Activated T-cell treated with anti-CD3 and anti-CD28 coated beads for 48 hours (primary cell): ENCODE results near the gene SETD2.

Source experiments
- DNase-seq: peaks from one replicate; pipeline ENCODE4 v3.0.0-alpha.2; 2020; ENCODE audit warnings: low read depth

The SETD2 gene

DNA sequence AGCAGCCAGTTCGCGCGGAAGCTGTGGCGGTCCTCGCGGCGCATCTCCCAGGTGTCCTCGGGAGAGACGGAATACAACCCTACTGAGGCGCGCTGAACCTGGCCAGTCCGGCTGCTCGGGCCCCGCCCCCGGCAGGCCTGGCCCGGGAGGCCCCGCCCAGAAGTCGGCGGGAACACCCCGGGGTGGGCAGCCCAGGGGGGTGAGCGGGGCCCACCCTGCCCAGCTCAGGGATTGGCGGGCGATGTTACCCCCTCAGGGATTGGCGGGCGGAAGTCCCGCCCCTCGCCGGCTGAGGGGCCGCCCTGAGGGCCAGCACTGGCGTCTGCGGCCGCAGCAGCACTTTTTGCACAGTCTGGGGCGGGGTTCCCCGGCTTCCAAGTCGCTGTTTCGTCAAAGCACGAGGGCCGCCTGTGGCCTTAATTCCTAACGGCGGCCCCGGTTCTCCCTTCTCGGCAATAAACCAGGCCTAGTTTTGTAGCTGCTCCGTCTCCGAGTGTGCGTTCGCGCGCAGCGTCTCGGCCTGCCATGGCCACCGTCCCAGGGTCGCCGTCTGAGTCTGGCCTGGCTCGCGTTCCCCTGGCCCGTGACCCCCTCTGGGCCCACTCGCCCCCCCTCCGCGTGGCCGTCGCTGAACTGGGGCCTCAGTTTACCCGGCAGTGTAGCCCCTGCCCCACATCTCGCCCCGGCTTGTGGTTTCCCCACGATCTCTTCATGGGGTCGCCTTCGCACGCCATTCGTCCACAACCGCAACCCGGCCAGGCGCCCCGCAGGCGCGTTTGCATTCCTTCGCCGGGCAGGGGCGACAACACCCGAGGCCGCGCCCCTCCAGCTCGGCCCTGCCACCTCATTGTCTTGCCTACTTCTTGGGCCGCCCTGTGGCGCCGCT lies 154.4 kb downstream of the SETD2 start:
- peak; percentile 81 for DNase-seq

DNA sequence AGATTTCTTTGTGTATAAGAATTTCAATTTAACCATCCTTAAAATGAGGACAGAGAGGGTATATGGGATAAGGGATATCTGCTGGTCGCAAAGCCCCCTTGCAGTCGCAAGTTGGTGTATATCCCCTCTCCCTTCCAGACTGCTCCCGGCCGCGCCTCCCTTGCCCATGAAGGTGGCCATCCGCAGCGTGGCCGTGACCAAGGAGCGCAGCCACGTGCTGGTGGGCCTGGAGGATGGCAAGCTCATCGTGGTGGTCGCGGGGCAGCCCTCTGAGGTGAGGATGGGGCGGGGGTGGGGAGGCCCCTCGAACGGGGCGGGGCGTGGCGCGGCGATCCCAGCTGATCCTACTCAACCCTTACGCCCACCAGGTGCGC lies 155.1 kb downstream of the SETD2 start:
- no peak for DNase-seq

DNA sequence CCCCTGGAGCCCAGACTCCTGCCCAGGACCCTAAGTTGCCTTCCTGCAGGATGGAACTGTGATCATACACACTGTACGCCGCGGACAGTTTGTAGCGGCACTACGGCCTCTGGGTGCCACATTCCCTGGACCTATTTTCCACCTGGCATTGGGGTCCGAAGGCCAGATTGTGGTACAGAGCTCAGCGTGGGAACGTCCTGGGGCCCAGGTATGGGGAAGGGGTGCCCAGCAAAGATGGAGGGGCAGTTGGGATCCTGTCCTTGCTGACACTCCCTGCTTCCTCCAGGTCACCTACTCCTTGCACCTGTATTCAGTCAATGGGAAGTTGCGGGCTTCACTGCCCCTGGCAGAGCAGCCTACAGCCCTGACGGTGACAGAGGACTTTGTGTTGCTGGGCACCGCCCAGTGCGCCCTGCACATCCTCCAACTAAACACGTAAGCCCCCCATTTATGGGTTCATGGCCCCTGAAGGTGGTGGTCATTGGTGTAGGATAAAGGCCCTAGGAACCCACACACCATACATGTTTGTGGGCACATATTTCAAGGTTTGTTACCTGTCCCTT lies 155.6 kb downstream of the SETD2 start:
- no peak for DNase-seq

DNA sequence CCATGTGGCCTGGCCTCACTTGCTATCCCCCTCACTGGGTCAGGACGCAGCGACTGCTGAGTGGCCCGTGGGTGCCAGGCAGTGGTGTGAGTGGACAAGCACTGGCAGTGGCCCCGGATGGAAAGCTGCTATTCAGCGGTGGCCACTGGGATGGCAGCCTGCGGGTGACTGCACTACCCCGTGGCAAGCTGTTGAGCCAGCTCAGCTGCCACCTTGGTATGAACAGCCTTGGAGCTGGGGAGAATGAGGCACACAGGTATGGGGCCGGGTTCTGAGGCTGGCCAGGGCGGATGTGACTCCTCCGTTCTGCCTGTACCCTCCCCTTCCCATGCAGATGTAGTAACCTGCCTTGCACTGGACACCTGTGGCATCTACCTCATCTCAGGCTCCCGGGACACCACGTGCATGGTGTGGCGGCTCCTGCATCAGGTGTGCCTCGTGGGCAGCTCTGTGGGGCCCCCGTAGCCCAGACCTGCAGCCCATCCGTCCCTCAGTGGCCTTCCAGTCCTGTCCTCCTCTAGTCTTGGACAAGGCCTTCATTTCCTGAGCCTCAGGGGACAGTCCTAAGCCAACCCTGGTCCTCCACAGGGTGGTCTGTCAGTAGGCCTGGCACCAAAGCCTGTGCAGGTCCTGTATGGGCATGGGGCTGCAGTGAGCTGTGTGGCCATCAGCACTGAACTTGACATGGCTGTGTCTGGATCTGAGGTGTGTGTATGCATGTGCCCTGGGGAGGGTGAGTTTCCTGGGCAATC lies 156.3 kb downstream of the SETD2 start:
- no peak for DNase-seq

DNA sequence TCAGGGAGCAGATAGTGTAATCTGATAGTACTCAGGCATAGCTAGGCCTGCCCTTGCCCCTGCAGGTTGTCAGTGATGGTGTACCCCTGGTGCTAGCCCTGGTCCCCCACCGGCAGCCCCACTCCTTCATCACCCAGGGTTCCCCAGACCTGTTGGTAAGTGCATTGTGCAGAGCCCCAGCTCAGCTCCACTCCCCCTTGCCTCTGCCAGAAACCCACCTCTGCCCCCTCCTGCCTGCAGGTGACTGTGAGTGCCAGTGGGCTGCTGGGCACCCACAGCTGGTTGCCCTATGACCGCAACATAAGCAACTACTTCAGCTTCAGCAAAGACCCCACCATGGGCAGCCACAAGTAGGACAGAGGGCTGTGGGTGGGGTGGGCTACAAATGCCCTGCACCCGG lies 156.9 kb downstream of the SETD2 start:
- DNase-seq: no peak

DNA sequence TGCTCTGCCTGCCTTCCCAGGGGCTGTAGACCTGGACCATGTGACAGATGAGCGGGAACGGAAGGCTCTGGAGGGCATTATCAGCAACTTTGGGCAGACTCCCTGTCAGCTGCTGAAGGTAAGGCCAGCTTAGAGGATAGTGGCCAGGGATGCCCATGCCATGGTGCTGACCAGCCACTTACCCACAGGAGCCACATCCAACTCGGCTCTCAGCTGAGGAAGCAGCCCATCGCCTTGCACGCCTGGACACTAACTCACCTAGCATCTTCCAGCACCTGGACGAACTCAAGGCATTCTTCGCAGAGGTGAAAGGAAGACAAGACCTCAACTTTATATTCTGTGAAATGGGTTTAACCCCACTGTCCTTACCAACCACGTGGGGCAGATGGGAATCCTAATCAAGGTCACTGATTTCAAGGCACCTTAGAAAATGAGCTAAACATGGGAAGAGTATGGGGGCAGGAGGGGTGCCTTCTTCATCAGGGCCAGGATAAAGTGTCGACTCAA lies 157.7 kb downstream of the SETD2 start:
- no peak for DNase-seq

DNA sequence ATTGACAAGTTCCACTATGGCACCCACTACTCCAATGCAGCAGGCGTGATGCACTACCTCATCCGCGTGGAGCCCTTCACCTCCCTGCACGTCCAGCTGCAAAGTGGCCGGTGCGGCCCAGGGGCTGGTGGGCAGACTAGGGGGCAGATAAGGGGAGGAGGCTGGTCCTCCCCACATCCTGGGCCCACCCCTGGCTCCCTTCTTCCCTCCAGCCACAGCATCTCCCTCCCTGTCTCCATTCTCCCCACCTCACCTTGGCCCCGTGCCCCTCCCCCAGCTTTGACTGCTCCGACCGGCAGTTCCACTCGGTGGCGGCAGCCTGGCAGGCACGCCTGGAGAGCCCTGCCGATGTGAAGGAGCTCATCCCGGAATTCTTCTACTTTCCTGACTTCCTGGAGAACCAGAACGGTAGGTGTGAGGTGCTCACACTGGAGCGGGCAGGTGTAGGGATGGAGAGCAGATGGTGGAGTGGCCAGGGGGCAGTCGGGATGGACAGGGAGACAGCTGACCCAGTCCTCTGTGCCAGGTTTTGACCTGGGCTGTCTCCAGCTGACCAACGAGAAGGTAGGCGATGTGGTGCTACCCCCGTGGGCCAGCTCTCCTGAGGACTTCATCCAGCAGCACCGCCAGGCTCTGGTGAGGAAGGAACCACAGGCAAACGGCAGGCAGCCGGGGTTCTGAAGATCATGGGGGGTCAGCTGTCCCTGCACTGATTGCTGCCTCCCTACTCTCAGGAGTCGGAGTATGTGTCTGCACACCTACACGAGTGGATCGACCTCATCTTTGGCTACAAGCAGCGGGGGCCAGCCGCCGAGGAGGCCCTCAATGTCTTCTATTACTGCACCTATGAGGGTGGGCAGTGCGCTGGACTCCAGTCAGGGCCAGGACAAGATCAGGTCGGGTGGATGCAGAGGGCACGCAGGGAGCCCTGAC lies 158.4 kb downstream of the SETD2 start:
- DNase-seq: no peak

DNA sequence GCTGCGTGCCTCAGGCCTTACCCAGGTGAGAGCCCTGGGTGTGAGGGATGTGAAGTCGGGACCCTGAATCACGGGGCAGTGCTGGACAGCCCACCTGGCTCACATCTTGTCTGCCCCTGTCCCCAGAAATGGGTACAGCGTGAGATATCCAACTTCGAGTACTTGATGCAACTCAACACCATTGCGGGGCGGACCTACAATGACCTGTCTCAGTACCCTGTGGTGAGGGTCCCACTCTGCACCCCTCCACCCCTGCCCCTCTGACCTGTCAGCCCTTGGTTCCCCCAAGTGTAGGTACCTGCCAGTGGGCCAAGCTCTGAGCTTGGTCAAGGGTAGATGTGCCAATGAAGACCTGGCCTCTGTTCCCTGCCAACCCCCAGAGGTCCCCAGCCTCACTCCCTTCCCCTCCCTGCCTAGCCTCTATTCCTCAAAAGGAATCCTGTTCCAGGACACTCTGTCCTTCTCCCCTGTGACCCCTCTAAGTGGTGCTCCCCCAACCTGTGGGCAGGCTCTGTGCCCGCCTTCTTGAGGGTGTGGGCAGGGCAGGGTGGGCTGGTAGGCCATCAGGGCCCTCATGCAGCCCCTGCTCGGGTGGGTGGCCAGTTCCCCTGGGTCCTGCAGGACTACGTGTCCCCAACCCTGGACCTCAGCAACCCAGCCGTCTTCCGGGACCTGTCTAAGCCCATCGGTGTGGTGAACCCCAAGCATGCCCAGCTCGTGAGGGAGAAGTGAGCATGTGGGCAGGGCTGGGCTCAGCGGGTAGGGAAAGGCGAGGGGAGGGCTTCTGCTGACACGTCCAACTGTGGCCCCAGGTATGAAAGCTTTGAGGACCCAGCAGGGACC lies 159.3 kb downstream of the SETD2 start:
- no peak for DNase-seq

DNA sequence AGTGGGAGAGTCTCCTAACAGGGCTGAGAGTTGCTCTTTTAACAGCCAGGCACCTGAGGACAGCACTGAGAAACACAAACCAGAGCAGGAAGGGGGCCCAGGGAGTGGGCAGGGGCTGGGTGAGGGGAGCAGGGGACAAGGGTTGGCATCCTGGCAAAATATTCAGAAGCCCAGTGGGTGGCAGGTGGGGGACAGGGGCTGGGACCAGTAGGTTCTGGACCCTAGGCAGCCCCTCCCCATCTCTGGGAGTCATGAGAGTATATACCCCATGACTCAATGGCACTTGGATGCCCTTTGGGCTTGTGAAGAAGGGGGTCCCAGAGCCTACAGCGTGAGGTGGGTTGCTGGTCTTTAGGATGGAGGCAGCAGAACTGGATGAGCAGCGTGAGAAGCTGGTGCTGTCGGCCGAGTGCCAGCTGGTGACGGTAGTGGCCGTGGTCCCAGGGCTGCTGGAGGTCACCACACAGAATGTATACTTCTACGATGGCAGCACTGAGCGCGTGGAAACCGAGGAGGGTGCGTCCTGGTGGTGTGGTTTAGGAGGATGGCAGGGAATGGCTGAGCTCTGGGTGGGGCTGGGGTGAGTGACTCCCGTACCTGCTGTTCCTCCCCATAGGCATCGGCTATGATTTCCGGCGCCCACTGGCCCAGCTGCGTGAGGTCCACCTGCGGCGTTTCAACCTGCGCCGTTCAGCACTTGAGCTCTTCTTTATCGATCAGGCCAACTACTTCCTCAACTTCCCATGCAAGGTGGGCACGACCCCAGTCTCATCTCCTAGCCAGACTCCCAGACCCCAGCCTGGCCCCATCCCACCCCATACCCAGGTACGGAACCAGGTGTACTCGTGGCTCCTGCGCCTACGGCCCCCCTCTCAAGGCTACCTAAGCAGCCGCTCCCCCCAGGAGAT lies 160.2 kb downstream of the SETD2 start:
- no peak for DNase-seq

DNA sequence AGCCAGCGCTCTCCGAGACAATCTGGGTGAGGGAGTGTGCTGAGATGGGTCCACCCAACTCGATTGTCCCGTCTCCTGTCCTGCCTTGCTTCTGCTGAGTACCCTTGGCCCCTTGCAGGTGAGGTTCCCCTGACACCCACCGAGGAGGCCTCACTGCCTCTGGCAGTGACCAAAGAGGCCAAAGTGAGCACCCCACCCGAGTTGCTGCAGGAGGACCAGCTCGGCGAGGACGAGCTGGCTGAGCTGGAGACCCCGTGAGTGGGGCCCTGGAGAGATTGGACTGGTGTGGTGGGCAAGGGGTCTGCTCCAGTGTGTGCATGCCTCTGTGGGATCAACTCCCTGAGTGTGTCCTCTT lies 160.9 kb downstream of the SETD2 start:
- no peak for DNase-seq

DNA sequence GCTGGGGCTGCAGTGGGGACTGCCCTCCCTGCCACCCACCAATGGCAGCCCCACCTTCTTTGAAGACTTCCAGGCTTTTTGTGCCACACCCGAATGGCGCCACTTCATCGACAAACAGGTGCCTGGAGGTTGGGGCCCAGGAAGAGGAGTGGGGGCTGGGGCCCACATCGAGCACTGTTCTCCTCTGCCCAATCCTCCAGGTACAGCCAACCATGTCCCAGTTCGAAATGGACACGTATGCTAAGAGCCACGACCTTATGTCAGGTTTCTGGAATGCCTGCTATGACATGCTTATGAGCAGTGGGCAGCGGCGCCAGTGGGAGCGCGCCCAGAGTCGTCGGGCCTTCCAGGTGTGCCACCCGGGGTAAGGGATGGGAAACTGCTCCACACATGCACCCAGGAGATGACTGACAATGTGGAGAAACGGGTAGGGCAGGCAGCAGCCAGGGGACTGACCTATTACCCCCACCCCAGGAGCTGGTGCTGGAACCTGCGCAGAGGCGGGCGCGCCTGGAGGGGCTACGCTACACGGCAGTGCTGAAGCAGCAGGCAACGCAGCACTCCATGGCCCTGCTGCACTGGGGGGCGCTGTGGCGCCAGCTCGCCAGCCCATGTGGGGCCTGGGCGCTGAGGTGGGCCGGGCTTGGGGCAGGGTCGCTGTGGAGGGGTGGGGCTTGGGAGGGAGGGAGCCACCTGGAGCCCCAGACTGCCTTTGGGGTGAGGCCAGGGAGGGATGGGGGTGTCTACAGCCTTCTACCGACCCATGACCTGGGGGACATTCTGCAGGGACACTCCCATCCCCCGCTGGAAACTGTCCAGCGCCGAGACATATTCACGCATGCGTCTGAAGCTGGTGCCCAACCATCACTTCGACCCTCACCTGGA lies 161.5 kb downstream of the SETD2 start:
- no peak for DNase-seq

DNA sequence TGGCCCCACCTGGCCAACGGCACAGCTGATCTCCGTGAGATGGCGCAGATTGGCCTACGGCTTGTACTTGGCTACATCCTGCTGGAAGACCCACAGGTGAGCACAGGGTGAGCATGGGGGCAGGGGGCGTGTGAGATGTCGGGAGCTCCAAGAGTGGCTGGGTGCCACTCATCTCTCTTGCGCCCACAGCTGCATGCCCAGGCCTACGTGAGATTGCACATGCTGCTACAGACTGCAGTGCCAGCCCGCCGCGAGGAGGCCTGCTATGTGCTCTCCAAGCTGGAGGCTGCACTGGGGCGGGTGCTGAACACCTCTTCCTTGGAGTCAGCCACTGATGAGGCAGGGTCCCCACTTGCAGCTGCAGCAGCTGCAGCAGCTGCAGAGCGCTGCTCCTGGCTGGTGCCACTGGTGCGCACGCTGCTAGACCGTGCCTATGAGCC lies 162.2 kb downstream of the SETD2 start:
- no peak for DNase-seq

DNA sequence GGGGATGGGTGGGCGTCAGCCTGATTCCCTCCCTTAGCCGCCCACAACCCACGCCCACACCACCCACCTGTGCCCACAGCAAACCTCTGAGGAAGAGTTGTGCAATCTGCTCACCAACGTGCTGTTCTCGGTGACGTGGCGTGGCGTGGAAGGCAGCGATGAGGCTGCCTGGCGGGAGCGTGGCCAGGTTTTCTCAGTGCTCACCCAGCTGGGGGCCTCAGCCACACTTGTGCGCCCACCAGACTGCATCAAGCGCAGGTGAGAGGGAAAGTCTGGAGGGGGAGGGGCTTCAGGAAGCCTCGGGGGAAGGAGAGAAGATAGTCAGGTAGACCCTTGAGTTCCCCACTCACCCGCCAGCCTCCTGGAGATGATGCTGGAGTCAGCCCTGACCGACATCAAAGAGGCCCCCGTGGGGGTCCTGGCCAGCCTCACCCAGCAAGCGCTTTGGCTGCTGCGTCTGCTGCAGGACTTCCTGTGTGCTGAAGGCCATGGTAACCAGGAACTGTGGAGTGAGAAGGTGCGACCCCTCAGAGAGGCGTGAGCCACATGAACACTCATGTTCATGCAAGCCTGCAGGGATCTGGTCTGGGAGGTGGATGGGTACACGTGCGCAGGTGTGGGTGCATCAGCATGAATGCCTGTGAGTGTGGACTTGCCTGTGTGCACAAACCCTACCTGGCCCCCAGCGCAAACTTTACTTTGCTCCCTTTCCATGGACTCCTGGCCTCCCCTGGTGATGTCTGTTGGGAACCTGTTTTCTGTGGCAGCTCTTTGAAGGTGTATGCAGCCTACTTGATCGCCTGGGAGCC lies 162.8 kb downstream of the SETD2 start:
- no peak for DNase-seq

DNA sequence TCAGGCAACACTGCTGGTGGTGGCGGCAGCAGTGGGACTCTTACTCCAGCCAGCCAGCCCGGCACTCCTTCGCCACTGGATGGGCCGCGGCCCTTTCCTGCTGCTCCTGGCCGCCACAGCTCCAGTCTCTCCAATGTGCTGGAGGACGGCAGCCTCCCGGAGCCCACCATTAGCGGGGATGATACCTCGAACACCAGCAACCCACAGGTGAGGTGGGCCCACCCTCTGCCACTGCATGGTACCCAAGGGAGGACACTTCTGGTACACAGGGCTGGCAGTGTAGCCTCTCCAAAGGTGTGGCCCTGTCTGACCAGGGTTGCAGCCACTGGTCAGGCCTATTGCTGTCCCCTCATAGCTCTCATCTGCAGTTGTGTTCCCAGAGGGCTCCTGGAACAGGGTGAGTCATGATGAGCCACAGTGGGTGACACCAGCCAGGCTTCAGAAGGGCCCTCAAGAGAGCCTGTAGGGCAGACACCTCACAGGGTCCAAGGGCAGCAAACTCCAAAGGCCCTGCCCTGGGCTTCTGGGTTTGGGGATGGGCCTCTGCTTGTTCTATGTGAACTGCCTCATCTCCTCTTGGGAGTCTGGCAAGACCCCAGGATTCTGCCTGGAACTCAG lies 163.6 kb downstream of the SETD2 start:
- no peak for DNase-seq

DNA sequence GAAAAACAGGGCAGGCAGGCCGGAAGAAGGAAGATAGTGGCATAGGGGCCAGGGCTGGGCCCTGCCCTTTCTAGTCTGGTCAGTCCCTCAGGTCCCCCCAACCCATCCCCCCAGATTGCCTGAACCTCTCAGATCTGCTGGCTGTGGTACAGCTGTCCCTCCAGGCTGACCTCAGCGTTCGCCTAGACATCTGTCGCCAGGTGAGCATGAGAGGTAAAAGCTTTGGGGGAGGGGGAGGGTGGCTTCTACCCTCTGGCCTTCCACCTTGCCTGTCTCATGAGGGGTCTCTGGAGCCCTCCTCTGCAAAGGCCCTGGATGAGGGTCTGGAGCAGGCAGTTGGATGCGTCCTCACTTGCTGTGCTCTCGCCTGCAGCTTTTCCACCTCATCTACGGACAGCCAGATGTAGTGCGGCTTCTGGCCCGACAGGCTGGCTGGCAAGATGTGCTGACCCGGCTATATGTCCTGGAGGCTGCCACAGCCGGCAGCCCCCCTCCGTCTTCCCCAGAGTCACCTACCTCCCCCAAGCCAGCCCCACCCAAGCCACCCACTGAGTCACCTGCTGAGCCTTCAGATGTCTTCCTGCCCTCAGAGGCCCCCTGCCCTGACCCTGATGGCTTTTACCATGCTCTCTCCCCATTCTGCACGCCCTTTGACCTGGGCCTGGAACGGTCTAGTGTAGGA lies 164.3 kb downstream of the SETD2 start:
- DNase-seq: no peak

DNA sequence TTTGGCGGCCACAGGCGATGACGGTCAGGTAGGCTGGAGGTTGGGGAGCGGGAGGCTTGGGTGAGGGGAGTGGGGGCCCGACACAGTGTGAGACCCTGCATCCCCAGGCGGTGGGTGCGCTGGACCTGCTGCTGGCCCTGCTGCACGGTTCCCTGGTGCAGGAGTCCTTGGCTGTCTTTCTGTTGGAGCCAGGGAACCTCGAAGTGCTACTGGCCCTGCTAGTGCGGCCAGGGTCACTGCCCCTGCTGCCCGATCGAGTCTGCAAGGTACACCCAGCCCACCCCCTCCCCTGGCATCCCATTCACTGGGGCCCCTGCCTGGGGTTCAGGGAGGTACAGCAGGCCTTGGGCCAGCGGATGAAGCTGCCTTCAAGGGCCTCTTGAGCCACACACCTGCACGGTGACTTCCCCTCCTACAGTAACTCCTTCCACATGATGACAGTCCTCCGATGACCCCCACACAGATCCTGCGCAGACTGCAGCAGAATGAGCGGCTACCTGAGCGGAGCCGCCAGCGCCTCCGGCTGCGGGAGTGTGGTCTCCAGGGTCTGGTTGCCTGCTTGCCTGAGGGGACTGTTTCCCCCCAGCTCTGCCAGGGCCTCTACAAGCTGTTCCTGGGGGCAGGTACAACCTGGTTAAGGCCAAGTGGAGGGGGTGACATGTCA lies 164.9 kb downstream of the SETD2 start:
- no peak for DNase-seq
